OCI-LY1 (cell line): ENCODE data around the gene HOXC6.

Experiments used
- H2AFZ ChIP-seq: fragments of 200-600 bp; sonication (generic), shearing (Covaris generic); 2 replicates; pipeline ENCODE4 v1.6.0; 2014; ENCODE audit warnings: antibody characterized with exemption, mild to moderate bottlenecking, low read length
- H3F3A ChIP-seq: fragments of 200-600 bp; sonication (generic), shearing (Covaris generic); 2 replicates; pipeline ENCODE4 v1.6.0; 2014; ENCODE audit warnings: mild to moderate bottlenecking, antibody characterized with exemption, low read length, moderate library complexity; ENCODE audit not compliant: insufficient read depth
- H3K27ac ChIP-seq: fragments of 200-600 bp; sonication (generic); 2 replicates; pipeline ENCODE4 v1.5.1; 2014; ENCODE audit warnings: low read length, mixed run types, mild to moderate bottlenecking, low read depth; ENCODE audit not compliant: poor library complexity, severe bottlenecking
- H3K27me3 ChIP-seq: fragments of 200-600 bp; sonication (generic); 2 replicates; pipeline ENCODE4 v1.6.0; 2014; ENCODE audit warnings: antibody characterized with exemption, mild to moderate bottlenecking, low read length, moderate library complexity; ENCODE audit not compliant: insufficient read depth
- H3K36me3 ChIP-seq: fragments of 200-600 bp; sonication (generic); 2 replicates; pipeline ENCODE4 v1.6.1; 2014; ENCODE audit warnings: mild to moderate bottlenecking, antibody characterized with exemption, low read length, moderate library complexity, mixed read lengths; ENCODE audit not compliant: insufficient read depth
- H3K4me1 ChIP-seq: fragments of 200-600 bp; sonication (generic); 2 replicates; pipeline ENCODE4 v1.5.1; 2014; ENCODE audit warnings: mild to moderate bottlenecking, low read length, moderate library complexity; ENCODE audit not compliant: insufficient read depth, severe bottlenecking
- H3K4me2 ChIP-seq: fragments of 200-600 bp; sonication (generic), shearing (Covaris generic); 2 replicates; pipeline ENCODE4 v1.6.1; 2014; ENCODE audit warnings: low read length
- H3K4me3 ChIP-seq: fragments of 200-600 bp; sonication (generic); 2 replicates; pipeline ENCODE4 v1.5.1; 2014; ENCODE audit warnings: low read length, low read depth, mild to moderate bottlenecking, mixed read lengths; ENCODE audit not compliant: poor library complexity, severe bottlenecking
- H3K79me2 ChIP-seq: fragments of 200-600 bp; shearing (Covaris generic); 2 replicates; pipeline ENCODE4 v1.6.1; 2016; ENCODE audit warnings: mixed run types, low read length, mixed read lengths; ENCODE audit not compliant: insufficient read depth
- H3K9ac ChIP-seq: fragments of 200-600 bp; sonication (generic), shearing (Covaris generic); 2 replicates; pipeline ENCODE4 v1.6.1; 2014; ENCODE audit warnings: mild to moderate bottlenecking, low read length, mixed read lengths
- H3K9me2 ChIP-seq: fragments of 200-600 bp; sonication (generic), shearing (Covaris generic); 2 replicates; pipeline ENCODE4 v1.6.1; 2014; ENCODE audit warnings: low read depth, mild to moderate bottlenecking, low read length, mixed read lengths
- H3K9me3 ChIP-seq: fragments of 200-600 bp; shearing (Covaris generic); 2 replicates; pipeline ENCODE4 v1.6.1; 2014; ENCODE audit warnings: low read length, mixed read lengths
- H4K20me1 ChIP-seq: fragments of 200-600 bp; sonication (generic), shearing (Covaris generic); 2 replicates; pipeline ENCODE4 v1.6.0; 2016; ENCODE audit warnings: mild to moderate bottlenecking, low read length; ENCODE audit not compliant: insufficient read depth
- EZH2 ChIP-seq: fragments of 200-600 bp; sonication (generic), shearing (Covaris generic); IDR thresholded peaks from 2 replicates; pipeline ENCODE4 v1.8.0; 2017; ENCODE audit warnings: borderline replicate concordance, mixed run types, mild to moderate bottlenecking, antibody characterized with exemption, low read length, moderate library complexity, mixed read lengths
- TF ChIP-seq, protein P1 (sequence below): fragments of 200-600 bp; sonication (generic), shearing (Covaris generic); IDR thresholded peaks from 2 replicates; pipeline ENCODE4 v1.5.1; 2017; ENCODE audit warnings: mild to moderate bottlenecking, antibody characterized with exemption, low read length, moderate library complexity, mixed read lengths

HOXC6 gene

DNA sequence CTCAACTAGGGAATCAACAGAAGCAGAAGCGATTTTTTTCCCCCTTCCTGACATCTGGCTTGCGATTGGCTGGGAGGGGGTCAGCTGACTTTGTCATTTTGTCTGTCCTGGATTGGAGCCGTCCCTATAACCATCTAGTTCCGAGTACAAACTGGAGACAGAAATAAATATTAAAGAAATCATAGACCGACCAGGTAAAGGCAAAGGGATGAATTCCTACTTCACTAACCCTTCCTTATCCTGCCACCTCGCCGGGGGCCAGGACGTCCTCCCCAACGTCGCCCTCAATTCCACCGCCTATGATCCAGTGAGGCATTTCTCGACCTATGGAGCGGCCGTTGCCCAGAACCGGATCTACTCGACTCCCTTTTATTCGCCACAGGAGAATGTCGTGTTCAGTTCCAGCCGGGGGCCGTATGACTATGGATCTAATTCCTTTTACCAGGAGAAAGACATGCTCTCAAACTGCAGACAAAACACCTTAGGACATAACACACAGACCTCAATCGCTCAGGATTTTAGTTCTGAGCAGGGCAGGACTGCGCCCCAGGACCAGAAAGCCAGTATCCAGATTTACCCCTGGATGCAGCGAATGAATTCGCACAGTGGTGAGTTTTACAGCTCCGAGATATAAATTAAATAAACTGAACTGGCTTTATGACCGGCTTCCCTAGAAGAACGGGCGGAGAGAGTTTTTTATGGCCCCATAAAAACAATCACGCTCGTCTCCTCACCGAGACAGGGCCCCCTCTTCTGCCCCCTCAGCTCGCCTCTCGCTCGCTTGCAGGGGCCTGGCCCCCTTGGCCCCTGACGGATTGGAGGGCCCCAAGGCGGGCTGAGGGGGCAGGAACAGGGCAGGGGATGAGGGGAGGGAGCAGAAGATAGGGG lies at the start of gene HOXC6:
Gene HOXC6 (plus strand): TSS at position 127 of the 888 bp plus-strand sequence. CDS start 82 bp downstream, at position 209.
- TF ChIP-seq, protein P1, sequence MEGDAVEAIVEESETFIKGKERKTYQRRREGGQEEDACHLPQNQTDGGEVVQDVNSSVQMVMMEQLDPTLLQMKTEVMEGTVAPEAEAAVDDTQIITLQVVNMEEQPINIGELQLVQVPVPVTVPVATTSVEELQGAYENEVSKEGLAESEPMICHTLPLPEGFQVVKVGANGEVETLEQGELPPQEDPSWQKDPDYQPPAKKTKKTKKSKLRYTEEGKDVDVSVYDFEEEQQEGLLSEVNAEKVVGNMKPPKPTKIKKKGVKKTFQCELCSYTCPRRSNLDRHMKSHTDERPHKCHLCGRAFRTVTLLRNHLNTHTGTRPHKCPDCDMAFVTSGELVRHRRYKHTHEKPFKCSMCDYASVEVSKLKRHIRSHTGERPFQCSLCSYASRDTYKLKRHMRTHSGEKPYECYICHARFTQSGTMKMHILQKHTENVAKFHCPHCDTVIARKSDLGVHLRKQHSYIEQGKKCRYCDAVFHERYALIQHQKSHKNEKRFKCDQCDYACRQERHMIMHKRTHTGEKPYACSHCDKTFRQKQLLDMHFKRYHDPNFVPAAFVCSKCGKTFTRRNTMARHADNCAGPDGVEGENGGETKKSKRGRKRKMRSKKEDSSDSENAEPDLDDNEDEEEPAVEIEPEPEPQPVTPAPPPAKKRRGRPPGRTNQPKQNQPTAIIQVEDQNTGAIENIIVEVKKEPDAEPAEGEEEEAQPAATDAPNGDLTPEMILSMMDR: no peak
- no peak for TF ChIP-seq EZH2
- Histone ChIP-seq H3K4me1 (peaks cover 13% of the 10 kb centered on the region), H3K9me2 (no peaks in the 10 kb centered on the region)

DNA sequence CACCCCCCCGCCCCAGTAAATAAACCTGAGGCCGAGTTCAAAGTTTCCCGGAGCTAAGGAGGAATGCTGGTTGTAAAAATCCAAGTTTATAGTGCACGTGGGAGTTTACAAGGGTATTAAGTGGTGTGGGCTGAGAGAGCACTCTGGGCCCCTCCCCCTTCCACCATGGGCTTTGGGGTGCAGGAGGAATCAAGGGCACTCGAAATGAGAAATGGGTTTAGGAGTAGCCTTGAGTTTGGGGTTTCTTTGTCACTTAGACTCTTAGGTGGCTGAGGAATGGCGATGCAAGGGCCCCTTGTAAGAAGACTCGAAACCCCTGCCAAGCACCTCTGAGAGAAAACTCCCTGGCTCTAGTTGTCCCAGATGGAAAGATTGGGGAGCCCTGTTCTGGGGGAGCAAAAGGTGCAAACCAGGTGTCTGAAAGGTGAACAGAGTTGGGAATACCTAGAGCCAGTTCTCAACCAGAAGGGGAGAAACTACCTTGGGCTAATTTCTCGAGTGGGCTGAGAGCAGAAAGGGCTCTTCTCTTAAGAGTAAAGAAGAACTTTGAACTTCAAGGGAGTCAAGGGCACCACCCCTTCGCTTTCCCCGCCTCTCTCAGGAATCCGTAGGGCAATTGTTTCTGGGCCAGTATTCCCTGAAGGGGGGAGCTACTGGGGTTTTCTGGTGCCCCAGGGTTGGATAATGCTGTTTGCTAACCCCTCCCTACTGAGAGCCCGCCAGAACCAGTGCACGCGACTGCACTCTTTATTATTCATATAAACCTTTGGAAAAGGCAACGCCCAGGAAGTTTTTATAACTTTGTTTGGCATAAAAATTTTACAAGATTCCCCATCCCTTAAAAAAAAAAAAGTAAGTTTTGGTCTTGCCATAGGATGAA lies 49.5 kb upstream of the HOXC6 start:
- no peak overlapping the region for H3K27ac ChIP-seq
- H4K20me1 ChIP-seq: no peaks in the 10 kb centered on the region
- H3K4me1 ChIP-seq: peaks cover 3% of the 10 kb centered on the region
- H3K79me2 ChIP-seq: no peaks in the 10 kb centered on the region
- H3K9ac ChIP-seq: no peak overlapping the region
- H3F3A ChIP-seq: no peaks in the 10 kb centered on the region
- H3K36me3 ChIP-seq: no peaks in the 10 kb centered on the region
- TF ChIP-seq EZH2: no peak
- TF ChIP-seq, protein P1: no peak
- H3K4me2 ChIP-seq: no peak overlapping the region
- H2AFZ ChIP-seq: no peak overlapping the region
- no peaks in the 10 kb centered on the region for H3K9me2 ChIP-seq
- H3K9me3 ChIP-seq: no peaks in the 10 kb centered on the region
- H3K27me3 ChIP-seq: no peaks in the 10 kb centered on the region; the same call in 1 of the 2 replicates
- no peak overlapping the region for H3K4me3 ChIP-seq

More for the DNA sequence above, at the start of gene HOXC6:
- Histone ChIP-seq H4K20me1 (no peaks in the 10 kb centered on the region), H3F3A (no peaks in the 10 kb centered on the region), H3K79me2 (no peaks in the 10 kb centered on the region), H3K36me3 (no peaks in the 10 kb centered on the region), H3K27me3 (peaks cover 4% of the 10 kb centered on the region; the same call in 1 of the 2 replicates), H3K4me2 (no peak within 1 kb of the TSS), H3K27ac (no peak within 1 kb of the TSS), H2AFZ (no peak within 1 kb of the TSS), H3K9ac (no peak within 1 kb of the TSS), H3K9me3 (no peaks in the 10 kb centered on the region), H3K4me3 (no peak within 1 kb of the TSS)

DNA sequence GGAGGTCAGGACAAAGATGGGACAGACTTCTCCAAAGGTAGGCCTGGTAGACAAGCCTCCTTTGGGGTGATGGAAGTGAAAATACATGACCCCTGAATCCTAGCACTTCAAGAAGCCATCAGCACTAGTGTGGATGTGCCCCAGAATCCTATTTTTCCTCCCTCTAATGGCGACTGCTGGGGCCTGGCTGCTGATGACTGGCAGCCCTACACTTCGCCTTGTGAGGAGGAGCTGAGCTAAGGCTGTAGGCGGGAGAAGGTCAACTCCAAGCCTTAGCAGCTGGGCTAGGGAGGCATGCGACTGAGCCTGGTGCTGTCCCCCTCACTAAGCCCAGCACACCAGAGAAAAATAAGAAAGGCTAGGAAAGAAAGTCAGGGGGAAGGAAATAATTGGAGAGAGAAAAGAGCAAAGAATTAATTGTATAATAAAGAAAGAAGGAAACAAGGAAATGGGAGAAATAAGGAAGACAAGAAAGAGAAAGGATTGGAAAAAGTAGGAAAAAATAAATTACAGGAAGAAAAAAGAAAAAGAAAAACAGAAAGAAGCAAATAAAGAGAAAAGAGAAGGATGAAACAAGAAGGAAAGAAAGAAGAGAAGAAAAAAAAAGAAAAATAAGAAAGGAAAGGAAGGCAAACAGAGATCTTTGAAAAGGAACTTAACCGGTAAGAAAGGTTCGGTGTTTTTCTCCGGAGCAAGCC lies 48.0 kb upstream of the HOXC6 start:
- Histone ChIP-seq H3K9ac (no peak overlapping the region), H3K27ac (no peak overlapping the region), H3K36me3 (no peaks in the 10 kb centered on the region), H3K4me2 (no peak overlapping the region), H3K27me3 (no peaks in the 10 kb centered on the region; the same call in 1 of the 2 replicates), H2AFZ (no peak overlapping the region), H3K79me2 (no peaks in the 10 kb centered on the region), H3K4me3 (no peak overlapping the region), H3F3A (no peaks in the 10 kb centered on the region), H3K9me2 (no peaks in the 10 kb centered on the region), H3K9me3 (no peaks in the 10 kb centered on the region), H4K20me1 (no peaks in the 10 kb centered on the region), H3K4me1 (peaks cover 7% of the 10 kb centered on the region)
- TF ChIP-seq, protein P1: no peak
- no peak for TF ChIP-seq EZH2
